Left lung (tissue), 10 donors: ENCODE results near the gene ACSF3. TPM values are rescaled to one million over a fixed set of nuclear protein-coding genes. Genes with fewer than 3 reads are reported as not detected.

ENCODE experiments used
- ATAC-seq: fragments of 200-7000 bp; cut with Tn5 transposase; one replicate; pipeline ENCODE4 v1.9.1; 2020; ENCODE audit warnings: moderate library complexity
- DNase-seq, 4 donors: peaks; one replicate each; pipeline ENCODE4 v3.0.0-alpha.2; 2013 to 2020
- H3K27ac ChIP-seq, 2 donors: fragments of 200-600 bp; sonication (generic) in 1 of 2; one replicate each; pipeline versions ENCODE4 v1.5.0 to v1.8.0; 2020 to 2021
- H3K27me3 ChIP-seq, 2 donors: fragments of 200-600 bp; sonication (generic) in 1 of 2; one replicate each; pipeline versions ENCODE4 v1.5.0 to v1.8.0; 2020 to 2021
- H3K36me3 ChIP-seq, 2 donors: fragments of 200-600 bp; sonication (generic) in 1 of 2; one replicate each; pipeline versions ENCODE4 v1.5.0 to v1.8.0; 2020 to 2021
- H3K4me1 ChIP-seq, 2 donors: fragments of 200-600 bp; one replicate each; pipeline ENCODE4 v1.8.0; 2021
- H3K4me3 ChIP-seq, 2 donors: fragments of 200-600 bp; sonication (generic) in 1 of 2; one replicate each; pipeline versions ENCODE4 v1.5.0 to v1.8.0; 2020 to 2021; ENCODE audit warnings: mild to moderate bottlenecking in 1 of 2
- H3K9me3 ChIP-seq, 2 donors: fragments of 200-600 bp; sonication (generic) in 1 of 2; one replicate each; pipeline versions ENCODE4 v1.5.0 to v1.8.0; 2020 to 2021
- CTCF ChIP-seq, 2 donors: fragments of 200-600 bp; sonication (generic) in 1 of 2; IDR thresholded peaks; one replicate each; pipeline versions ENCODE4 v1.5.0 to v1.8.0; 2021; ENCODE audit warnings: antibody characterized with exemption in 2 of 2
- intact Hi-C, 2 donors: fragments of 100-400 bp; cut with DNase I; formaldehyde crosslinking; loops; one replicate each; pipeline versions ENCODE4 v1.11.2 to v1.14.2; 2022
- polyA plus RNA-seq, 6 donors: library from polyadenylated mRNA; unstranded; fragments of 120-200 nt; gene quantifications; one replicate each; pipeline ENCODE4 v1.2.1, GENCODE V29; 2013; ENCODE audit not compliant: insufficient read length in 6 of 6
- total RNA-seq, 2 donors: library from RNA; stranded (reverse); fragmentation: NEBNext Ultra II Directional; extraction: Animal tissue kit (Norgen Biotek cat#: 25700); gene quantifications; one replicate each; pipeline ENCODE4 v1.2.1, GENCODE V29; 2021
- donor health status: DM: no; HTN: yes; CAD: no.
- donor health status: DM: no; HTN: no; CAD: no.

ACSF3 gene
- total and polyA plus RNA-seq, 8 donors = 30.0 to 38.4 (median 33.7) TPM

DNA sequence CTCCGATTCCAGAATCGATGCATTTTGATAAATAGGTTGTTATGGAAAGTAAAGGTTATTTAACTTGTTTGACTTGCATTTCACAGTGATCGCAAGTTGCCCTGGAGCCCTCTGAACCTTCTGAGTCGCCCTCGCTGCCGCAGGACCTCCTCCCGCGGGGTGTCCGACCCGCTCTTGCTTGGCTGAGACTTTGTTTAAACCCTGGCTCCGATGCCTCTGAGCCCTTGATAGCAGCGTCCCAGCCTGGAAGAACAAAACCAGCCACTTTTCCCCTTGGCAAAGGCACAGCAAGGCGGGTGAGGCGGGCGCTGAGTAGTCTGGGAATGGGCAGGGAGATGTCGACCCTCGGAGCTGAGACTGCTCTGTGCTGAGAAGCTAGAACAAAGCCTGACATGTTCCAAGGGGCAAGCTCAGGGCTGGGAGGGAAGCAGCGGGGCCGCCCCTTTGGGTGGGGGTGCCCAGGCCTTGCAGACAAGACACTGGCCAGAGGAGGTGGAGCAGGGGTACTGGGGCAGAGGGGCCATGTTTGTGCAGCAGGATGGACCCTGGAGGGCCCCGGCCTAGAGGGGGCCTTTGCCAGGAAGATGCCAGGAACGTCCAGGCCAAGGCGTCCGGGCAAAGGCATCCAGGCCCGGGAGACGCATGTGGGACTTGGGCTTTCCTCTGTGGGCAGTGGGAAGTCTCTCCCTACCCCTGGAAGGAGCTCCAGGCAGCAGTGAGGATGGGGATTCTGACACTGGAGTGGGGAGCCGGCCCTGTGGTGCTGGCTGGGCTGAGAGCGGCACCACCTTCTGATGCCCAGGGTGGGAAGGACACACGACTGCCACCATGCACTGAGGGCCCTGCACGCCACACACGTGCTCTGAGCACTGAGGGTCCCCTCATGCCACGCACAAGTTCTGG is 47.6 kb downstream of the ACSF3 start:
- H3K4me1 ChIP-seq = no peaks in the 10 kb centered on the region
- H3K27me3 ChIP-seq = no peaks in the 10 kb centered on the region
- no peak overlapping the region for H3K27ac ChIP-seq
- intact Hi-C loops = no loop called here
- DNase-seq (no peak), ATAC-seq (no peak)
- no peak overlapping the region for H3K4me3 ChIP-seq
- no peaks in the 10 kb centered on the region for H3K9me3 ChIP-seq
- no peak for TF ChIP-seq CTCF (IDR thresholded peaks at IDR 0.05)
- H3K36me3 ChIP-seq = peaks cover 0 to 90% of the 10 kb centered on the region in 2 donors

DNA sequence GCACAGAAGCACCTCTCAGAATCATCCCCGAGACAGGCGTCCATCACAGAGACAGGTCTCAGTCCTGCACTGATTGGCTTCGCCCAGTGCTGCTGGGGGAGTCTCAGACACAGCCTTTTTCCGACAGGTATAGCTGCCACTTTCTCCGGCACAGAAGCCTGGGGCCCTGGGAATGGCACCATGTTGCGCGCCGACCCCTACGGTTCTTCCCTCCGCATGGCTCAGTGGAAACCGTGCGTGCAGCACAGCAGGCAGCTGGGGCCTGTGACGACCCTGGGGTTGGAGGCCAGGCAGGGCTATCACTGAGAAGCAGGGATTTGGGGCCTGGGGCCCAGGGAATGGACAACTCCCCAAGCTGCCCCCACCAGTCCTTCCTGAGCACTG is 48.2 kb downstream of the ACSF3 start:
- H3K4me3 ChIP-seq = no peak overlapping the region
- no peaks in the 10 kb centered on the region for H3K4me1 ChIP-seq
- no peak for TF ChIP-seq CTCF (IDR thresholded peaks at IDR 0.05)
- peaks cover 0 to 90% of the 10 kb centered on the region in 2 donors for H3K36me3 ChIP-seq
- no peak overlapping the region for H3K27ac ChIP-seq
- H3K27me3 ChIP-seq = no peaks in the 10 kb centered on the region
- intact Hi-C loops = no loop called here
- no peaks in the 10 kb centered on the region for H3K9me3 ChIP-seq
- ATAC-seq (no peak), DNase-seq (peak in 1 of 4 donors; percentile 64)

- Histone ChIP-seq H3K4me3 (no peak overlapping the region), H3K36me3 (peaks cover 0 to 87% of the 10 kb centered on the region in 2 donors), H3K9me3 (no peaks in the 10 kb centered on the region), H3K27me3 (no peaks in the 10 kb centered on the region), H3K27ac (no peak overlapping the region), H3K4me1 (no peaks in the 10 kb centered on the region)
- ATAC-seq (no peak), DNase-seq (no peak)
- TF ChIP-seq CTCF (IDR thresholded peaks at IDR 0.05) = no peak
- intact Hi-C loops = no loop called here
Observed at GRCh38 chr16:89142474-89143195, 49.0 kb downstream of the ACSF3 start.

GRCh38 chr16:89143201-89143741 is 49.6 kb downstream of the ACSF3 start:
- peaks cover 0 to under 1% of the 10 kb centered on the region in 2 donors for H3K9me3 ChIP-seq
- ATAC-seq (no peak), DNase-seq (no peak)
- H3K27me3 ChIP-seq = no peaks in the 10 kb centered on the region
- no peak overlapping the region for H3K4me3 ChIP-seq
- intact Hi-C loops = no loop called here
- no peaks in the 10 kb centered on the region for H3K4me1 ChIP-seq
- TF ChIP-seq CTCF (IDR thresholded peaks at IDR 0.05) = no peak
- no peak overlapping the region for H3K27ac ChIP-seq
- peaks cover 0 to 83% of the 10 kb centered on the region in 2 donors for H3K36me3 ChIP-seq
